ENCODE results near the gene NR1H3. TPM values are rescaled to one million over a fixed set of nuclear protein-coding genes. Genes with fewer than 3 reads are reported as not detected.
A peak's percentile ranks its signal among the peaks of the same experiment; 100 is the strongest.

Gene NR1H3
- polyA plus RNA-seq, 3 donors = 4.4 to 20.3 (median 9.3) TPM

GRCh38 chr11:47233989-47234668 lies 23.7 kb upstream of the NR1H3 start:
- no peaks in the 10 kb centered on the region for H3K79me2 ChIP-seq (ENCODE audit: insufficient read depth, low read length)
- H3K27me3 ChIP-seq (ENCODE audit: control insufficient read depth in 2 of 2, insufficient read depth in 2 of 2, low read length in 2 of 2) = no peaks in the 10 kb centered on the region
- Mint-ChIP-seq H3K27ac (peak overlapping the region in 4 of 7 donors; percentile 20 to 34 (median 24)), H3K36me3 (peaks cover 25 to 44% of the 10 kb centered on the region in 2 donors), H3K9me3 (no peaks in the 10 kb centered on the region), H3K4me1 (no peaks in the 10 kb centered on the region), H3K4me3 (no peak overlapping the region), H3K27me3 (ENCODE audit: low read depth in 3 of 3) (no peaks in the 10 kb centered on the region)
- peaks cover 22 to 59% of the 10 kb centered on the region in 2 donors for H3K36me3 ChIP-seq (replicated peaks in 1 of 2; ENCODE audit: control insufficient read depth in 1 of 2, insufficient read depth in 2 of 2, low read length in 2 of 2)
- H3K9me3 ChIP-seq (replicated peaks in 1 of 2; ENCODE audit: control insufficient read depth in 1 of 2, insufficient read depth in 1 of 2, low read length in 2 of 2) = no peaks in the 10 kb centered on the region
- no peak overlapping the region for H3K4me2 ChIP-seq (replicated peaks; ENCODE audit: extremely low read depth, low read length, poor library complexity, severe bottlenecking)
- H3K9ac ChIP-seq (ENCODE audit: insufficient read depth, low read length, poor library complexity, severe bottlenecking) = no peak overlapping the region
- TF ChIP-seq CTCF (IDR thresholded peaks at IDR 0.05) = no peak
- no peaks in the 10 kb centered on the region for H4K20me1 ChIP-seq (ENCODE audit: insufficient read depth, low read length)
- no peak for DNase-seq
- 79% methylated on average over 7 of the region's 11 CpGs for WGBS (ENCODE audit: insufficient coverage)
- H3K4me1 ChIP-seq (ENCODE audit: control insufficient read depth in 1 of 2, insufficient read depth in 2 of 2, low read length in 2 of 2) = no peaks in the 10 kb centered on the region
- no peak overlapping the region for H3K4me3 ChIP-seq (replicated peaks in 1 of 3; ENCODE audit: low read depth in 2 of 3, low read length in 3 of 3)
- no peak overlapping the region for H3K27ac ChIP-seq (ENCODE audit: low read depth in 1 of 2, low read length in 2 of 2)
- intact Hi-C loops (cut with micrococcal nuclease) = no loop called here
- H2AFZ ChIP-seq (ENCODE audit: insufficient read depth, low read depth, low read length, poor library complexity, severe bottlenecking) = no peak overlapping the region

DNA sequence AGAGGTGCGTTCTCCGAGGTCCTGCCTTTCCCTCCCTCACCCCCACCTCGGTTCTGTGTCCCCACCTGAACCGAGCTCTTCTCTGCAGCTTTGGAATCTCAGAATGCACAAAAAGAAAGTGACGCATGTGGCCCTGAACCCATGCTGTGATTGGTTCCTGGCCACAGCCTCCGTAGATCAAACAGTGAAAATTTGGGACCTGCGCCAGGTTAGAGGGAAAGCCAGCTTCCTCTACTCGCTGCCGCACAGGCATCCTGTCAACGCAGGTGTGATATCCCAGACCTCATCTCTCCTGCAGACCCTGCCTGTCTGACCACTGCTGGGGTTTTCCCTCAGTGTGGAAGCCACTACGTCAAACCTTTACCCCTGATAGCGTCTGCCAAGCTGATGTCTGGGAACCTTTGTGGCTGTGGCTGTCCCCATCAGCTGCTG lies 23.1 kb upstream of the NR1H3 start:
- Histone ChIP-seq H3K4me2 (replicated peaks; ENCODE audit: extremely low read depth, low read length, poor library complexity, severe bottlenecking) (no peak overlapping the region), H3K9me3 (replicated peaks in 1 of 2; ENCODE audit: control insufficient read depth in 1 of 2, insufficient read depth in 1 of 2, low read length in 2 of 2) (no peaks in the 10 kb centered on the region), H3K4me3 (replicated peaks in 1 of 3; ENCODE audit: low read depth in 2 of 3, low read length in 3 of 3) (no peak overlapping the region), H3K36me3 (replicated peaks in 1 of 2; ENCODE audit: control insufficient read depth in 1 of 2, insufficient read depth in 2 of 2, low read length in 2 of 2) (peaks cover 27 to 65% of the 10 kb centered on the region in 2 donors), H4K20me1 (ENCODE audit: insufficient read depth, low read length) (no peaks in the 10 kb centered on the region), H2AFZ (ENCODE audit: insufficient read depth, low read depth, low read length, poor library complexity, severe bottlenecking) (no peak overlapping the region), H3K27me3 (ENCODE audit: control insufficient read depth in 2 of 2, insufficient read depth in 2 of 2, low read length in 2 of 2) (no peaks in the 10 kb centered on the region), H3K79me2 (ENCODE audit: insufficient read depth, low read length) (no peaks in the 10 kb centered on the region), H3K9ac (ENCODE audit: insufficient read depth, low read length, poor library complexity, severe bottlenecking) (no peak overlapping the region), H3K4me1 (ENCODE audit: control insufficient read depth in 1 of 2, insufficient read depth in 2 of 2, low read length in 2 of 2) (no peaks in the 10 kb centered on the region), H3K27ac (ENCODE audit: low read depth in 1 of 2, low read length in 2 of 2) (no peak overlapping the region)
- H3K9me3 Mint-ChIP-seq = no peaks in the 10 kb centered on the region
- H3K36me3 Mint-ChIP-seq = peaks cover 30 to 45% of the 10 kb centered on the region in 2 donors
- no peak overlapping the region for H3K4me3 Mint-ChIP-seq
- intact Hi-C loops (cut with micrococcal nuclease) = no loop called here
- no peaks in the 10 kb centered on the region for H3K27me3 Mint-ChIP-seq (ENCODE audit: low read depth in 3 of 3)
- 51% methylated on average over 12 of the region's 12 CpGs for WGBS (ENCODE audit: insufficient coverage)
- peak overlapping the region in 2 of 7 donors; percentile 29 to 38 for H3K27ac Mint-ChIP-seq
- no peak for TF ChIP-seq CTCF (IDR thresholded peaks at IDR 0.05)
- H3K4me1 Mint-ChIP-seq = no peaks in the 10 kb centered on the region
- DNase-seq = no peak

Measured in CD14-positive monocyte (primary cell).